Panc1 (cell line): ENCODE data around the gene TGM1.

Experiments used
- POLR2AphosphoS5 ChIP-seq: IDR thresholded peaks from 2 replicates; pipeline ENCODE4 v1.6.1; 2012; ENCODE audit warnings: mild to moderate bottlenecking, low read depth, low read length, moderate library complexity
- SIN3A ChIP-seq: IDR thresholded peaks from 2 replicates; pipeline ENCODE4 v1.6.1; 2012; ENCODE audit warnings: low read depth, mild to moderate bottlenecking, low read length, moderate library complexity, borderline replicate concordance; ENCODE audit not compliant: insufficient read depth
- TCF7L2 ChIP-seq: IDR thresholded peaks from 2 replicates; pipeline ENCODE4 v1.6.1; 2011; ENCODE audit warnings: mild to moderate bottlenecking, low read depth, low read length, inconsistent platforms
- TF ChIP-seq, protein P1 (sequence below): fragments of 450-650 bp; IDR thresholded peaks from 2 replicates; pipeline ENCODE4 v1.5.1; 2017; ENCODE audit warnings: mild to moderate bottlenecking
- TF ChIP-seq, protein P2 (sequence below), 2 experiments: IDR thresholded peaks; 2 replicates each; pipeline ENCODE4 v1.6.1; 2011 to 2012; ENCODE audit warnings: low read depth in 2 of 2, control low read depth in 1 of 2, low read length in 1 of 2, mild to moderate bottlenecking in 1 of 2, moderate library complexity in 1 of 2; ENCODE audit not compliant: insufficient read depth in 1 of 2

DNA sequence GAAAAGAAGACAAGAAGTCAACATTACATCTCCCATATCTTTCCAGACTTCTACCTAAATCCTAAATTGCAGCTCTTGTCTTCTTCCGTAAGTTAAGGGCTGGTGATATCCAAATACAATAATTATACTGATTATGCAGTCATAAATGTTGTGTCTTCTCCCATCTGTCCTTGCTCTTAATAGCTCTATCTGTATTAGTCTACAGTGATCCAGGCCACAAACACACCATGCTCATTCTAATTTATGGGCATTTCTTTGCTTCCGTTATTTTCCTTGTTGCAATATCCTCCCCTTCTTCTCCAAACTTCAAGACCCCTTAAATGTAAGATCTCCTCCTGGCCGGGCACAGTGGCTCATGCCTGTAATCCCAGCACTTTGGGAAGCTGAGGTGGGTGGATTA lies 43.5 kb downstream of the TGM1 start:
- TF ChIP-seq, protein P1, sequence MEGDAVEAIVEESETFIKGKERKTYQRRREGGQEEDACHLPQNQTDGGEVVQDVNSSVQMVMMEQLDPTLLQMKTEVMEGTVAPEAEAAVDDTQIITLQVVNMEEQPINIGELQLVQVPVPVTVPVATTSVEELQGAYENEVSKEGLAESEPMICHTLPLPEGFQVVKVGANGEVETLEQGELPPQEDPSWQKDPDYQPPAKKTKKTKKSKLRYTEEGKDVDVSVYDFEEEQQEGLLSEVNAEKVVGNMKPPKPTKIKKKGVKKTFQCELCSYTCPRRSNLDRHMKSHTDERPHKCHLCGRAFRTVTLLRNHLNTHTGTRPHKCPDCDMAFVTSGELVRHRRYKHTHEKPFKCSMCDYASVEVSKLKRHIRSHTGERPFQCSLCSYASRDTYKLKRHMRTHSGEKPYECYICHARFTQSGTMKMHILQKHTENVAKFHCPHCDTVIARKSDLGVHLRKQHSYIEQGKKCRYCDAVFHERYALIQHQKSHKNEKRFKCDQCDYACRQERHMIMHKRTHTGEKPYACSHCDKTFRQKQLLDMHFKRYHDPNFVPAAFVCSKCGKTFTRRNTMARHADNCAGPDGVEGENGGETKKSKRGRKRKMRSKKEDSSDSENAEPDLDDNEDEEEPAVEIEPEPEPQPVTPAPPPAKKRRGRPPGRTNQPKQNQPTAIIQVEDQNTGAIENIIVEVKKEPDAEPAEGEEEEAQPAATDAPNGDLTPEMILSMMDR = no peak
- no peak for TF ChIP-seq TCF7L2
- no peak for TF ChIP-seq SIN3A
- TF ChIP-seq, protein P2, sequence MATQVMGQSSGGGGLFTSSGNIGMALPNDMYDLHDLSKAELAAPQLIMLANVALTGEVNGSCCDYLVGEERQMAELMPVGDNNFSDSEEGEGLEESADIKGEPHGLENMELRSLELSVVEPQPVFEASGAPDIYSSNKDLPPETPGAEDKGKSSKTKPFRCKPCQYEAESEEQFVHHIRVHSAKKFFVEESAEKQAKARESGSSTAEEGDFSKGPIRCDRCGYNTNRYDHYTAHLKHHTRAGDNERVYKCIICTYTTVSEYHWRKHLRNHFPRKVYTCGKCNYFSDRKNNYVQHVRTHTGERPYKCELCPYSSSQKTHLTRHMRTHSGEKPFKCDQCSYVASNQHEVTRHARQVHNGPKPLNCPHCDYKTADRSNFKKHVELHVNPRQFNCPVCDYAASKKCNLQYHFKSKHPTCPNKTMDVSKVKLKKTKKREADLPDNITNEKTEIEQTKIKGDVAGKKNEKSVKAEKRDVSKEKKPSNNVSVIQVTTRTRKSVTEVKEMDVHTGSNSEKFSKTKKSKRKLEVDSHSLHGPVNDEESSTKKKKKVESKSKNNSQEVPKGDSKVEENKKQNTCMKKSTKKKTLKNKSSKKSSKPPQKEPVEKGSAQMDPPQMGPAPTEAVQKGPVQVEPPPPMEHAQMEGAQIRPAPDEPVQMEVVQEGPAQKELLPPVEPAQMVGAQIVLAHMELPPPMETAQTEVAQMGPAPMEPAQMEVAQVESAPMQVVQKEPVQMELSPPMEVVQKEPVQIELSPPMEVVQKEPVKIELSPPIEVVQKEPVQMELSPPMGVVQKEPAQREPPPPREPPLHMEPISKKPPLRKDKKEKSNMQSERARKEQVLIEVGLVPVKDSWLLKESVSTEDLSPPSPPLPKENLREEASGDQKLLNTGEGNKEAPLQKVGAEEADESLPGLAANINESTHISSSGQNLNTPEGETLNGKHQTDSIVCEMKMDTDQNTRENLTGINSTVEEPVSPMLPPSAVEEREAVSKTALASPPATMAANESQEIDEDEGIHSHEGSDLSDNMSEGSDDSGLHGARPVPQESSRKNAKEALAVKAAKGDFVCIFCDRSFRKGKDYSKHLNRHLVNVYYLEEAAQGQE (IDR thresholded peaks at IDR 0.05; ENCODE audit: insufficient read depth in 1 of 2, low read depth in 2 of 2, low read length in 1 of 2) = no peak
- no peak for TF ChIP-seq POLR2AphosphoS5
